NOMO-1 (cell line): ENCODE data around the gene ERFL.
"Not testable (repeated sequence)": the region's sequence is repeated elsewhere in the genome, so short reads cannot be mapped to it uniquely, and the experiment has no call there.

Experiments used
- DNase-seq, 2 experiments: peaks; one replicate each; lab custom pipeline; 2025; ENCODE audit not compliant: unreplicated experiment in 2 of 2; lab: John Stamatoyannopoulos, UW

Gene ERFL

GRCh38 chr19:41879670-41880328 lies 48.5 kb downstream of the ERFL start:
- no peak for DNase-seq

DNA sequence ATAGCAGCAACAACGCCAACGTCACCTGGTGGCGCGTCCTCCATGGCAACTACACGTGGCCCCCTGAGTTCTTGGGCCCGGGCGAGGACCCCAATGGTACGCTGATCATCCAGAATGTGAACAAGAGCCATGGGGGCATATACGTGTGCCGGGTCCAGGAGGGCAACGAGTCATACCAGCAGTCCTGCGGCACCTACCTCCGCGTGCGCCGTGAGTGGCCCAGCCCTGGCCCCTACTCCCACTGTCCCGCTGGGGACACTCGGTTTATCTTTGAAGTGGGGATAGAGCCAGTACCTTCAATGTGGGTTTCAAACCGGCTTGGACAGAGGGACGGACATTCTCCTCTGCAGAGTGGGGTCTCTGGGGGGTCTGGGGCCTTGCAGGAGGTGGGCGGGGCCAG lies 49.2 kb downstream of the ERFL start:
- no peak for DNase-seq

DNA sequence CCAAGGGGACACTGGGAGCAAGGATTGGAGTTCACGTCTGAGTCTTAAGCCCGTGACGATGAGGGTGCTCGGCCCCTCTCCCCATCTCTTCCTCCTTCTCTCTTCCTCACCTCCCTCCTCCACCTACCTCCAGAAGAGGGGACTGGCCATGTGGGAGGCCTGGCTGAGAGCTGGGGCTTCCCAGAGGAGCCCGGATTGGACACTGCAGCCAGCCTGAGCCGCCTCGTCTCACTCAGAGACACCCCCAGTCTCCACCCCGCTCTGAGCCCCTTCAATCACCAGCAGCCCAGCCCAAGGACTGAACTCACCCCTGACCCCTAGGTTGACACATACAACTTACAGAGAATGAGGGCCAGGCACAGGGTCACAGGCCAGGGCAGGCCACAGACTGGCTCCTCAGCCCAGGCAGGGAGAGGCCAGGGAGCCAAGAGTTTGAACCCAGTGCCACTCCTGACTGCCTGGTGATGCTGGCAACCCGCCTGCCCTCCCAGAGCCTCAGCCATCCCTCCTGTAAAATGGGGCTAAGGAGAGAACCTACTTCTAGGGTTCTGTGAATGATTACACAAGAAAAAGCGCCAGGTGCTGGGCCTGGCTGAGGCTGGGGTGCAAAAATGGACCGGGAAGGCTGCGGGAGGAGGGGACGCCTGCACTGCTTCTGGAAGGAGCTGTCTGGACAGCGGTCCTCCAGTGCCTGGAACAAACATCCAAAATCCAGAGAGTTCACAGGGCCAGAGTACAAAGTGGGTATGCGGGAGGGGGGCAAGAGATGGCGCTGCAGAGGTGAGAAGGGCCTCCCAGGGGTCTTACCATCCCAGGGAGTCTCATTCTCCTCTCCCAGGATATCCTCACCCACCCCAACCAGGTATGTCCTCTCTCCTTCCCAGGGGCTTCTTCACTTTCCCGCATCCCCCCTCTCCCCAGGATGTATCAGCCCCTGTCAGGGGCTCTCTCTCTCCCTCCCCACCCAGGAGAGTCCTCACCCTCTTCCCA lies 50.0 kb downstream of the ERFL start:
- DNase-seq = peak in 1 of 2 experiments; percentile 12

DNA sequence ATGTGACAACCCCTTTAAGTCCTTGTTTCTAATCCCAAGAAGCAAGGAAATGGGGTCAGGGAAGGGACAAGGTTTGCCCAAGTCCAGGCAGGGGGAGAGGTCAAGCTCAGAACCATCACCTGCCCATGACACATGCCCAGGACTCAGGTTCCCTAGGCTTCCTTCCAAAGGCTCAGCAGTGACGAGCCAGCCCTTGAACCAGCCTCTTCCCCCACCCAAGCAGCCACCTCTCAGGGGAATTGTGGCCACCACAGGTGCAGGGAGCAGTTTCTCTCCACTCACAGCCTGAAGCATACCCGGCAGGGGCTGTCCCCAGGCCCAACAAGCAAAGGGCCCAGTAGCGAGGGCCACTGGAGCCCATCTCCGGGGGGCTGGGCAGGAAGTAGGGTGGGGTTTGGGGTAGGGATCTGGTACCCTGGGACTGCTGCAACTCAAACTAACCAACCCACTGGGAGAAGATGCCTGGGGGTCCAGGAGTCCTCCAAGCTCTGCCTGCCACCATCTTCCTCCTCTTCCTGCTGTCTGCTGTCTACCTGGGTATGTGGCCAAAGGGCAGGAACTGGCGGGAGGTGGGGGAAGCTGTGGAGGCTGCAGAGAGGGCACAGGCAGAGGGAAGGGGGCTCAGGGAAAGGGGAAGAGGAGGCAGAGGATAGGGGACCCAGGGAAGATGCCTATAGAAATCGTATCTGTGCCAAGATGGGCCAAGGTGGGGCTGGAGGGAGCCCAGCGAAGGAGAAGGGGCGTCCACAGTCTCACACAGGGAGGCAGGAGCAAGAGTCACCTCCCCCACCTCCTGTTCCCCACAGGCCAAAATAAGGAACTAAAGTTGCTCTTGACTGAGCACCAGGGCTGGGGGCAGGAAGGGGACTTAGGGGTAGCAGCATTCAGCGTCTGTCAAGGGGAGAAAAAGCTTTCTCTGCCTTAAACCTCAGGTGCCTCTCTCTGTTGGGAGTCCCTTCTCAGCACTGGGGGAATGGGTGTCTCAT lies 51.1 kb downstream of the ERFL start, which contains the start of gene CD79A:
CD79A (plus strand) TSS at position 433 of the 986 bp plus-strand sequence; CDS start at position 459, 26 bp downstream.
- peak; percentile 84 to 94 for DNase-seq

DNA sequence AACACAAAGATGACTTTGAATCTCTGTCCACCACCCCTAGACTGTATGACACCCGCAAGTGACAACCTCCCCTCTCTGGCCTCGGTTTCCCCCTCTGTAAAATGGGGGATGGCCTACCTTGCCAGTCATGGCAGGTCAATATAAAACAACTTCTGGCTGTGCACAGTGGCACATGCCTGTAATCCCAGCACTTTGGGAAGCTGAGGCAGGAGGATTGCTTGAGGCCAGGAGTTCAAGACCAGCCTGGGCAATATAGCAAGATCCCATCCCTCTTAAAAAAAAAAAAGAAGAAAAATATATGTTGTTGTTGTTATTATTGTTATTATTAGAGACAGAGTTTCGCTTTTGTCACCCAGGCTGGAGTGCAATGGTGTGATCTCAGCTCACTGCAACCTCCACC lies 52.3 kb downstream of the ERFL start:
- not testable (repeated sequence) for DNase-seq

DNA sequence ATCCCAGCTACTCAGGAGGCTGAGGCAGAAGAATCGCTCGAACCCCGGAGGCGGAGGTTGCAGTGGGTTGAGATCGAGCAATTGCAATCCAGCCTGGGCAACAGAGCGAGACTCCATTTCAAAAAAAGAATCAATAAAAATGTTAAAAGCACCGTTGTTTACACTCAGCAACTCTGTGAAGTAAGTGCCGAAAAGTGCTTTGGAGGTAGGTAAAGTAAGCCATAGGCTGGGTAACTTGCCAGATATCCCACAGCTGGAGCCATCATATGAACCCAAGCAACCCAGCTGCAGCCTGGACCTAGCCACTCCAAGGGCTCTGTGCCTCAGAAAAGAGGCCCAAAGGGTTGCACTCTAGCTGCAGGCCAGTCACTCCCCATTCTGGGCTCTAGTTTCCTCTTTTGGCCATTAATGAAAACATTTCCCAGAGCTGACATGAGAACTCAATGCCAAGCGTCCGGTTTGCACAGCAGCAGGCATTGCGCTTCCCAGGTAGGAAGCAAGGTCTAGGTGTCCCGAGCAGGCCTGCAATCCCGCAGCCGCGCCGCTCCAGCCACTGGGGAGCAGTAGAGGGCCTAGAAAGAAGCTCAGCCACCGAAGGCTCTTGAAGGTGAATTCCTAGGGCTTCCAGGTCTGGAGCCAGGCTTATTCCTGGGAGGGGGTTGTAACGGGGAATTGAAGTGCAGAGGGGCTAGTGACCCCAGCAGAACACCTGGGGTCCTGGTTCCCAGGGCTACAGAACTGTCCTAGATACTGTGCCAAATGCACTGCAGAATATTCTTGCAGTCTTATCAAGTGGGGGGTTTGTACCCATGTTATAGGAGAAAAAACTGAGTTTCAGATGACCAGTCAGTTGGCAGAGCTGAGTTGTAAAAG lies 55.2 kb downstream of the ERFL start:
- peak; percentile 25 to 57 for DNase-seq

GRCh38 chr19:41872384-41872774 lies 55.9 kb downstream of the ERFL start:
- DNase-seq = no peak

DNA sequence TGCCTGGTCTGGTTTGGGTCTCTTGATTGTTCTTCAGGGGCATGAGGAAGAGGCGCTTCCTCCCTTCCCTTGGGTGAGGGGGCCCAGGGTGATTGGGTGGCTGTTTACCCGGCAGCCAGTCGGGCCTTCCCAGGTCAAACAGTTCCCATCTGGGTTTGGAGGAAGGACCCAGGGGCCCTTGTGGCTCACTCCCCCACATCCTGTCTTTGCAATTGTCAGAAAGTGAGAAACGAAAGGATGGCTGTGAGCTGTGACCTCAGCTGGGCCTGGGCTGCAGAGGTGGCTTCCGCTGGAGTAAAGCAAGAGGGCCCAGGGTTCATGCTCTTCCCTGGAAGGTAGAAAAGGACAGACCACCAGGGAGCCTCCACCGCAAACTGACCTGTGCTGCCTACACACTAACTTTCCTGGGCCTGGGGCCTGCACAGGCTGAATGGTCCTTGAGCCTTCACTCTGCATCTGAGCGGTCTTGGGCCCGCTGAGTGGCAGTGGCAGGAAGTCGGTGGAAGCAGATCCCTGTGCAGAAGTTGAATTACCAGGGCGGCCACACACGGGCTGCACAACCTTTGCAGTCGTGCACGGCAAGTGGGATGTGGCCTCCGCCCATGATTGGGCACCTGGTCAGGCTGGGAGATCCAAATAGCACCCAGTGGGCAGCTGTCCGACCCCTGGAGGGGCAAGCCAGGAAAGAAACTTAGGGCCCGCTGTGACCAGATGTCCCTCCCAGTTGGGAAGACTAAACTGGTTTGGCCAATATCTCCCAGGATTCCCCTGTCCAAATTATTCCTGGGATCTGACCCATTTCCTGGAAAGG lies 56.5 kb downstream of the ERFL start:
- DNase-seq = peak; percentile 40 to 49

DNA sequence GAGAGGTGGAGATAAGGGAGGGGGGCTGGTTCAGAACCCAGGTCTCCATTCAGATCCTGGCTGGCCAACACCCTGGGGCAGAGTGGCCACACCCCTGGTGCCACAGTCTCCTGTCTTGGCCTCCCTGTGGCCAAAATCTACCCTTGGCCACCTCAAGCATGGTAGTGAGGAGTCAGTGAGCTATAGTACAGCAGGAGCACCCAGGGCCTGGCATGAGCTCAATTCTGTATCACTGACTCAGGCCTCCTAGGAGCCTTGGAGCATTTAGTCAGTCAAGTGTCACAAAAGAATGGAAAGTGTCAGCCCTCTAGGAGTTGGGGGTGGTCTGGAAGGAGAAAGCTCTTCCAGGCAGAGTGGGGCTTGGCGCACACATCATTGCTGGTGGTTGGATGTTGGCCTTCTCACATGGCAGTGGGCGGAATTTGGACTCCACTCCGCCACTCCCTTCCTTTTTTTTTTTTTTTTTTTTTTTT lies 57.8 kb downstream of the ERFL start:
- no peak for DNase-seq

DNA sequence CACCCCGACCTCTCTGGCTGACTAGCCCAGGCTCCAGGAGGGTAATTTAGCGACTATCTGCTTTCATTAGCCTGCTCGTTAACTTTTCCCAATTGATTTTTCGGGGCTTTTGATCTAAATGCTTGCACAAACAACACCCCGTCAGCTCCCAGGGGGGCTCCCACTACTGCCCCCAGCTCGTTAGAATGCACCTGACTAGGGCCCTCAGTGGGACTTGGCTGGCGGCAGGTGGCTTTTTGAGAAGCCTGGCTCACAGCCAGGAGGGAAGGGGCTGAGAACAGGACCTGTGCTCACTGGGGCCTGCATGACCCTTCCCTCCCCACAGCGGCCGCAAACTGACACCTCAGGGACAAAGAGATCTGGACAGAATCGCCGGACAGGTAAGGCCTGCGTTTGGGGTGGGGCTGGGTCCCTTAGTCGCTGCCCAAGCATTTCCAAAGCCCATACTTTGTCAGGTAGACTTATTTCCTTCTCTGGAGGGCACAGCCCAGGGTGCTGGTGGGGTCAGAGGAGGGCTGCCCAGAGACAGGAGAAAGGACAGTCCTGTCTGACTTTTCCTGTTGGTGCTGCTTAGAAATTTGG lies 58.8 kb downstream of the ERFL start:
- no peak for DNase-seq

GRCh38 chr19:41868989-41869300 lies 59.3 kb downstream of the ERFL start:
- no peak for DNase-seq

GRCh38 chr19:41868120-41868988 lies 59.9 kb downstream of the ERFL start:
- no peak for DNase-seq

DNA sequence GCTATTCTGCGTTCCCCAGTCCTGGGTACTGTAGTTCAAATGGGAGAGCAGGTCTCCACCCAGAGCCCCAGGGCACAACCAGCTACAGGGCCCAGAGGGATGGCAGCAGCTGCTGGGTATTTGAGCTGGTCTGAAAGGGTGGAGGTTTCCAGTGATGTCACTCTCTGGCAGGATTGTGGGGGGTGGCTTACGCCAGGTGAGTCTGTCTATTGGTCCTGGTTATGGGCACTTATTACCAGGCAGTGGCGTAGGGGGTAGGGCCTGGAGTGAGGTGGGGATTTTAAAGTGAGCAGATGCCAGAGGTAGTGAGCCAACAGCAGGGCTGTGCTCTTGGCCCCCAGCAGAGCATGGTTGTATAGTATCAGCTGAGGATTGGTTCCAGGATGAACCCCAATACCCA lies 62.0 kb downstream of the ERFL start:
- DNase-seq = no peak

- DNase-seq = no peak
Observed at GRCh38 chr19:41864374-41864773, 63.9 kb downstream of the ERFL start.

GRCh38 chr19:41863209-41863931 lies 64.9 kb downstream of the ERFL start:
- DNase-seq = peak in 1 of 2 experiments; percentile 33

GRCh38 chr19:41862445-41862986 lies 65.7 kb downstream of the ERFL start:
- no peak for DNase-seq

DNA sequence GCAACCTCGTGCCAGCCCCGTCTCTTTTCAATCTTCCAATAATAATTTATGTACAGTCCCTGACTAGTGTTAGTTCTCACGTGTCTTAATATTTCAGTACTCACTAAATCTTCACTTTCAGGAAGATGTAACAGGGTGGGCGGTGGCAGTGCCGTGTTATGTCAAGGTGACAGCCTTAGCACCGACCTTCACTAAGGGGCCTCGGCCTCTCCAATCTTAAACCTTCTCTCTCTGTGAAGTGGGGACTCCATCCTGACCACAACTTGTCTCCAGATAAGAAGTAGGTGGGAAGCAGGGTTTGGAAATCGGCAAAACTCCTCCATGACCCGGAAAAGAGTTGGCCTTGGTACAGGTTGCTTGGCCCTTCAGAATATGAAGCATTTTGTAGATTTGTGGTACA lies 66.4 kb downstream of the ERFL start:
- no peak for DNase-seq
